Measurements from ENCODE around the gene ADGRB2.

GRCh38 chr1:31733389-31734219, 30.5 kb downstream of the ADGRB2 start:
- TF ChIP-seq POLR2A (IDR thresholded peaks at IDR 0.05; ENCODE audit: low read depth, low read length), result no peak
- no peak for TF ChIP-seq POLR2AphosphoS5 (IDR thresholded peaks at IDR 0.05; ENCODE audit: low read depth, low read length)

Data from GM12892 (cell line).